Activated T-helper 1 cell treated with anti-CD3 and anti-CD28 coated beads, Interleukin-12 subunit alpha, Interleukin-12 subunit beta, Interleukin-2, Interleukin-4 antibody, amounts not matched to agents 30 ng/mL and 10 ng/mL and 1 ng/mL, durations not matched to agents 14 hours and 24 hours and 36 hours (primary cell): ENCODE results near the gene DNAJC1. TPM values are rescaled to one million over a fixed set of nuclear protein-coding genes. Genes with fewer than 3 reads are reported as not detected.
"Not testable (repeated sequence)": the region's sequence is repeated elsewhere in the genome, so short reads cannot be mapped to it uniquely, and the experiment has no call there.

Experiments
- DNase-seq: peaks from one replicate; pipeline ENCODE4 v3.0.0; 2021; ENCODE audit warnings: low spot score
- H3K27ac Mint-ChIP-seq: one replicate; pipeline ENCODE4 v1.8.0; 2021; ENCODE audit warnings: mild to moderate bottlenecking, mixed read lengths
- H3K27me3 Mint-ChIP-seq: one replicate; pipeline ENCODE4 v1.8.0; 2022; ENCODE audit warnings: mild to moderate bottlenecking, moderate library complexity, mixed read lengths; ENCODE audit not compliant: insufficient read depth
- H3K36me3 Mint-ChIP-seq: one replicate; pipeline ENCODE4 v1.8.0; 2021; ENCODE audit warnings: low read depth, mixed read lengths
- H3K4me1 Mint-ChIP-seq: one replicate; pipeline ENCODE4 v1.8.0; 2021; ENCODE audit warnings: low read depth, mixed read lengths
- H3K4me3 Mint-ChIP-seq: one replicate; pipeline ENCODE4 v1.8.0; 2021; ENCODE audit warnings: mild to moderate bottlenecking, moderate library complexity, mixed read lengths
- H3K9me3 Mint-ChIP-seq: one replicate; pipeline ENCODE4 v1.8.0; 2021; ENCODE audit warnings: mixed read lengths
- intact Hi-C: fragments of 100-400 bp; cut with micrococcal nuclease; formaldehyde crosslinking; loops from one replicate; pipeline ENCODE4 v1.15.1; 2024
- total RNA-seq: library from RNA; stranded (reverse); gene quantifications from 2 replicates; pipeline ENCODE4 v1.2.3, GENCODE V29; 2022

Gene DNAJC1
- total RNA-seq, 1 donor from 2014 or later = 26.2 TPM

DNA sequence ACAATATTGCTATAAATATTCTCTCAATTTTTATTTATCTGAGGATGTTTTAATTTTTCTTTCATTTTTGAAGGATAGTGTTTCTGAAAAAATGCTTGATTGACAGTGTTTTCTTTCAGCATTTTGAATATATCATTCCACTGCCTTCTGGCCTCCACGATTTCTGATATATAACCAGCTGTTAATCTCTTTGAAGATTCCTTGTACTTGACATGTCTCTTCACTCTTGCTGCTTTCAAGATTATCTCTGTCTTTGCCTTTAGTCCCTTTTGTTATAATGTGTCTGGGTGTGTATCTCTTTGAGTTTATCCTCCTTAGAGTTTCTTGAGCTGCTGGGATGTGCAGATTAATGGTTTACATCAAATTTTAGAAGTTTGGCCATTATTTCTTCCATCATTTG lies 22.8 kb upstream of the DNAJC1 start:
- peaks cover 2% of the 10 kb centered on the region for H3K36me3 Mint-ChIP-seq
- DNase-seq = no peak
- H3K4me3 Mint-ChIP-seq = no peak overlapping the region
- peaks cover 18% of the 10 kb centered on the region for H3K4me1 Mint-ChIP-seq
- intact Hi-C loops = no loop called here
- peaks cover 4% of the 10 kb centered on the region for H3K9me3 Mint-ChIP-seq
- no peak overlapping the region for H3K27ac Mint-ChIP-seq
- H3K27me3 Mint-ChIP-seq = peaks cover 1% of the 10 kb centered on the region

DNA sequence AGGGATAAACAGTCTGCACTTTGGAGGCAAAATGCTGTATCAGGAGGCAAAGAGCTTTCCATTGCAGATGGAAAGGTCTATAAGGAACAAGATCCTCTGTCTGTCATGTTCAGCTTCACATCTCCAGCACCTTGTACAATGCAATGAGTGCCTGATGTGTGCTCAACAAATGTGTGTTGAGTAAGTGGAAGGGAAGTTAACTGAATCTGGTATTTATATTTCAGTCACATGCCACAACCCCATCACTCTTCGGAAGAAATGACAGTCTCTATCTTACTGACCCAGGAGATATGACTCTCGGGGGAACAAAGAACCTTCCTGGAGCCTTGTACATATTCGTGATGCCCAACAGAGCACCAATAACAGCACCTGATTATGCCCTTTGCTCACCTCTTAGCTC lies 20.0 kb upstream of the DNAJC1 start:
- Mint-ChIP-seq H3K27me3 (peaks cover 1% of the 10 kb centered on the region), H3K4me1 (peaks cover 18% of the 10 kb centered on the region), H3K9me3 (peaks cover 4% of the 10 kb centered on the region), H3K4me3 (no peak overlapping the region), H3K36me3 (peaks cover 2% of the 10 kb centered on the region), H3K27ac (peak overlapping the region; percentile 77)
- intact Hi-C loops = loop anchor here (1.0 kb wide), 1 partner anchor 20 kb away; the partner anchor contains the start of gene DNAJC1
- no peak for DNase-seq

DNA sequence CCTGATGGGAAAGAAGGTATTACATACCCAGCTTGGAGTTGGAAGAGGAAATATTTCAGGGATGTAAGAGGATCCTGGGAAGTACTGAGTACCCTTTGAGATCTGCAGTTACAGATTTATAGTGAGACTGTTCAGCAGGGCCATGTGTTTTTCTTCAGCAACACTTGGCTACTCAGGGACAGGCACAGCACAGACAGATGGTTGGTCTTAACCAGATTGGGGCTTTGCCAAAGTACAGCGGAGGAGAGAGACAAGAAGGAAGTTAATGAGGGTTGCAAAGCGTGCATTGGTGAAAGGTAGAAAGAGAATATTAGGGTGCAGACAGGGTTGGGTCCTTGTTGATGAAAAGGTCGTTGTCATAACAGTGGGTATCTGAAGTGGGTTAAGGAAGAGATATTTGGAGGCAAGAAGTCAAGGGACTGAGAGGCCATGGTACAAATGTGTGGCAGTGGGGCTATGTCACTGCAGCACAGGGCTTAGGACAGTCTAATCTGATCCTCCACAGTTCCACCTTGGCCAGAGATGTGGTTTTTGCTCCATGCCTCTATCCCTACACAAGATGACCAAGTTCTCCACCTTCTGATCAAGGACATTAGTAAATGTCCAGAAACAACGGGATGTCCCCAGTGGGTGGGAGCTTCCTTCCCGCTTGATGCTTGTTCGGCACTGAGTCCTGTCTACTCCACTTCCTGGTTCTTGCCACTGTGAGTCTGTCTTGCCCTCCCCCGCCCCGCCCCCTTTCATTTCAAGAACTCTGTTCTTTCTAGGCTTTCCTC lies 18.9 kb upstream of the DNAJC1 start:
- Mint-ChIP-seq H3K27me3 (peaks cover 1% of the 10 kb centered on the region), H3K4me1 (peaks cover 18% of the 10 kb centered on the region), H3K27ac (peak overlapping the region; percentile 77), H3K36me3 (peaks cover 2% of the 10 kb centered on the region), H3K4me3 (peak overlapping the region; percentile 59), H3K9me3 (peaks cover 4% of the 10 kb centered on the region)
- intact Hi-C loops = loop anchor here (1.0 kb wide), 1 partner anchor 19 kb away; the partner anchor contains the start of gene DNAJC1
- DNase-seq = peak; percentile 9

DNA sequence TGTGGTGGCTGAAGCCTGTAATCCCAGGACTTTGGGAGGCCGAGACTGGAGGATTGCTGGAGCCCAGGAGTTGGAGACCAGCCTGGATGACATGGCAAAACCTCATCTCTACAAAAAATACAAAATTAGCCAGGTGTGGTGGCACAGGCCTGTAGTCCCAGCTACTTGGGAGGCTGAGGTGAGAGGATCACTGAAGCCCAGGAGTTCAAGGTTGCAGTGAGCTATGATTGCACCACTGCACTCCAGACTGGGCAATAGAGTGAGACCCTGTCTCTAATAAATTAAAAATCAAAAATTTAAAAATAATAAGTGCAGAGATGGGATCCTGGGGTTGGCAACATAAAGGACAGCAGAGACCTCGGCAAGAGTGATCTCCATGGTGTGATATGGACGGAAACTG lies 17.6 kb upstream of the DNAJC1 start:
- H3K36me3 Mint-ChIP-seq, DNase-seq, H3K4me3 Mint-ChIP-seq, H3K9me3 Mint-ChIP-seq, H3K27ac Mint-ChIP-seq, H3K27me3 Mint-ChIP-seq, intact Hi-C loops: not testable (repeated sequence)
- peaks cover 18% of the 10 kb centered on the region for H3K4me1 Mint-ChIP-seq

DNA sequence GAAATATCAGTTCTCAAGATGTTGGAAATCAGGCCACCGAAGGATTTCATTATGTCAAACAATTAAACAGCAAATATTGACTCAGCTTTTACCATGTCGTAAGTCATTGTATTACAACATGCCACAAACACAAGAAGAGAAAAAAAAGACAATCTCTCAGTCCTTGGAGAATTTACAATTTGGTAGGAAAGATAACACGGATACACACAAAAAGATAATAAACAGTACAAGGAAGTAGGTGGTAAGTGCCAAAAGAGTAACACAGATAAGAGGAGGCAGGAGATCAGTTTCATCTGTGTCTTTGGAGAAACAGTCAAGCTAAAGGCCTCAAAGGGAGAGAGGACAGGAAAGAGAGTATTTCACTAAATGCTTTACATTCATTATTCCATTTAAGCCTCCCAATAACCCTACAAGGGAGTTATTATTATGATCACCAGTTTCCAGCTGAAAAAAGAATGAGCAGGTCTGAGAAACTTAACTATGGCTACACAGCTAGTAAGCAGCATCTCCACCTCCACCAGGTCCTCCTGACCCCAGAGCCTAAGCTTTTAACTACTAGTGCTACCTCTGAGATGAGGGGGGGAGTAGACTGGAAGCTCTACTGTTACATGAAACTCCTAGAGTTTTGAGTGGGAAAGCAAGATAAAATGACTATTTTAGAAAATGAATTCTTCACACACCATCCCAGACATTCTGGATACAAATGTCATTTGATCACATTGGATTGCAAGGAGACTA lies 13.9 kb upstream of the DNAJC1 start:
- intact Hi-C loops = no loop called here
- no peak for DNase-seq
- H3K27ac Mint-ChIP-seq = no peak overlapping the region
- peaks cover 7% of the 10 kb centered on the region for H3K4me1 Mint-ChIP-seq
- H3K36me3 Mint-ChIP-seq = no peaks in the 10 kb centered on the region
- H3K4me3 Mint-ChIP-seq = no peak overlapping the region
- no peaks in the 10 kb centered on the region for H3K9me3 Mint-ChIP-seq
- peaks cover 4% of the 10 kb centered on the region for H3K27me3 Mint-ChIP-seq

DNA sequence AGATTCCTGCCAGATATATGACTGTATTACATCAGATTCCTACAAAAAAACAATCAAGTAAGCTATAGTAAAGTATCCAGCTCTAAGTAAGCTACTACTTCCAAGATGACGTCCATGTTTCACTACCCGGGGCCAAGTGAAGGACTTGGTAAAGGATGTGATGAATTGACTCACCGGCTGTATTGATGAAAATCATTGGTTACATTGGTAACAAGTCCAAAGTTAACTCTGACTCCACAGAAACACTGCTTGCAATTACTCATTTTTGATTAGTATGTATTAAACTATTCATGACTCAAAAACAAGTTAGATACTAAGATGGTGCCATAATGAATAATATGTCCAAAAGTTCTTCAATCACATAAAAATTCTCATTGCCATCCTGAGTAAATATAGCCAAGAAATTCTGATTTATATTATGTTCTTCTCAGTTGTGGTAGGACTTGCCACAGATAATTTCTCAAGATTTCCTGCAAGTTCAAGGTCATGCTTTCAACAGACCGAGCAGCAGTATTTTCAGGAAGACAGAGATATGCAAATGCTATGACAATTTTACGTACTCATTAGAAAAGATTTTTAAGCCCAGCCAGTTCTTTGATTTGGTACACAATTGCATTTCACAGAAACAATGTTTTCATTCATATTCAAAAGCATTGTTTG lies 12.6 kb upstream of the DNAJC1 start:
- Mint-ChIP-seq H3K27me3 (peaks cover 8% of the 10 kb centered on the region), H3K9me3 (no peaks in the 10 kb centered on the region), H3K27ac (no peak overlapping the region), H3K4me3 (no peak overlapping the region), H3K36me3 (no peaks in the 10 kb centered on the region), H3K4me1 (no peaks in the 10 kb centered on the region)
- intact Hi-C loops = no loop called here
- DNase-seq = no peak

DNA sequence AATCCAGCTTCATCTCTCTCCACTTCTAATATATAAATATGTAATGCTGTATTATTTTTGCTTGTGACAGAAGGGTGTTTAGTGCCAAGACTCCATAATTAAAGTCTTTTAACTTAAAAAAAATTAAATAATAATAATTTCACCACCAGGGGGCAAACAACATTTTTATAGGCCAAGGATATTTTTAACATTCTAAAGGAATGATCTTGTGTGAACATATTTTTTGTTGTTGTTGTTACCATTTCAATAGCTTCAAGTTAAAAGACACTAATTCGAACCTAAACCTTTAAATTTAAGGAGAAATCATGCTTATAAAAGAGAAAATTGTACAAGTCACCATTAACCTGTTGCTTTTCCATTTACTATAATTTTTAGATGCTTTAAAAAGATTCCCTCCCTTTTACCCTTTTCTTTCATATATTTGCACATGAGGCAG lies 7.5 kb upstream of the DNAJC1 start:
- no peak for DNase-seq
- H3K27ac Mint-ChIP-seq = no peak overlapping the region
- no peak overlapping the region for H3K4me3 Mint-ChIP-seq
- H3K27me3 Mint-ChIP-seq = peaks cover 22% of the 10 kb centered on the region
- intact Hi-C loops = loop anchor here (1.0 kb wide), 2 partner anchors 978 to 1057 kb away; no protein-coding TSS in a partner anchor
- H3K36me3 Mint-ChIP-seq = no peaks in the 10 kb centered on the region
- H3K9me3 Mint-ChIP-seq = peaks cover 5% of the 10 kb centered on the region
- no peaks in the 10 kb centered on the region for H3K4me1 Mint-ChIP-seq

DNA sequence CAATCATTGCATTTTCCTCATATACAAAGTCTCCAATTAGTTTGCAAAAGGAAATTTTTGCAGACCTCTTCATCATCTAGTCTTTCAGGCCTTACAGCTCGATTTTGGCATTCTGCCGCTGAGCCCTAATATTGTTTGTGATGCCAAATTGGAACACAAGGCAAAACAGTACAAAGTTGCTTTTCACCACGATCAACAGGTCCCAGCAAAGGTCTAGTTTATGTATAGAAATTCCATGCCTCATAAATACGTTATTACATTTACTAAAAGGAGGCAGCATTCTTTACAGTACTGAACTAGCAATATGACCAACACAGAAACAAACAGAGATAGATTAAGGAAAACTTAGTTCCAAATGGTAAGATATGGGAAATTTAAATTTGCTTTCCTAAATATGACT lies 7.0 kb upstream of the DNAJC1 start:
- H3K9me3 Mint-ChIP-seq = peaks cover 5% of the 10 kb centered on the region
- no peaks in the 10 kb centered on the region for H3K4me1 Mint-ChIP-seq
- H3K27ac Mint-ChIP-seq = no peak overlapping the region
- H3K36me3 Mint-ChIP-seq = no peaks in the 10 kb centered on the region
- intact Hi-C loops = no loop called here
- H3K27me3 Mint-ChIP-seq = peaks cover 26% of the 10 kb centered on the region
- no peak overlapping the region for H3K4me3 Mint-ChIP-seq
- no peak for DNase-seq

DNA sequence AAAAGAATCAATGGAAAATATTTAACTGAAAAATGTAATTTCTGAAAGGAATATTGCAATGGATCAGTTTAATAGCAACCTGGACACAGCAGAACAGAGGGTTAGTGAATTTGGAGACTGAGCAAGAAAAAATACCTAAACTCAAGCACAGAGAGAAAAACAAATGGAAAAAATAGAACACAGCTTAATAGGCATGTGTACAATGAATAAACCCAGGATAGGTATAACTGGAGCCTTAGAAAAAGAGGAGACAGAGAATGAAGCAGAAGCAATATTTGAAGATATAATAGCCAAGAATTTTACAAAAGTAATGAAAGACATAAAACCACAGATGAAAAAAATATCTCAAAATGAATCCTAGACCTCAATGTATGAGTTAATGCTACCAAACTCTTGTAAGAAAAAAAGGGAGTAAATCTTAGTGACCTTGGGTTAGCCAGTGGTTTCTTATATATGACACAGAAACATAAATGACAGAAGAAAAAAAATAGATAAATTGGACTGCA lies 2.9 kb upstream of the DNAJC1 start:
- H3K9me3 Mint-ChIP-seq = peaks cover 5% of the 10 kb centered on the region
- DNase-seq = no peak
- peaks cover 19% of the 10 kb centered on the region for H3K4me1 Mint-ChIP-seq
- no peak overlapping the region for H3K27ac Mint-ChIP-seq
- H3K36me3 Mint-ChIP-seq = no peaks in the 10 kb centered on the region
- peaks cover 18% of the 10 kb centered on the region for H3K27me3 Mint-ChIP-seq
- intact Hi-C loops = loop anchor here (10.0 kb wide), 1 partner anchor 1438 kb away; no protein-coding TSS in a partner anchor
- no peak overlapping the region for H3K4me3 Mint-ChIP-seq

DNA sequence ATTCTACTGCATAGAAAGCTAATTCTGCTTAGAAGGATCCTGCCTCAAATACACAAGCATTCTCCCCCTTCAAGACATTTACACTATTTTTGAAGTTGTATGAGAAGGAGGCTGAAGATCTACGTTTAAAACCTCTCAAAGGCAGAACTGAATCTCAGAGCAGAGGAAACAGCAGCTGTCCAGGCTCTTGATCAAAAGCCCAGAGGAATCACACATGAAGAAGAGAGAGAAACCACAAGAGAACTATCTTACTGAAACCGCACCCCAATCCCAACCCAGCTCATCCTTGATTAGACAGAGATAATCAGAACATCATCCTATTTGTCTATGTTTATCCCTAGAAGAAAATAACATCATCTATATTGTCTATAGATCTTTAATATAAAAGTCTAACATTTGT lies 2.2 kb upstream of the DNAJC1 start:
- H3K9me3 Mint-ChIP-seq = peaks cover 5% of the 10 kb centered on the region
- H3K36me3 Mint-ChIP-seq = no peaks in the 10 kb centered on the region
- intact Hi-C loops = loop anchor here (2.0 to 10.0 kb wide), 2 partner anchors 217 to 1439 kb away; no protein-coding TSS in a partner anchor
- no peak overlapping the region for H3K4me3 Mint-ChIP-seq
- no peak overlapping the region for H3K27ac Mint-ChIP-seq
- peaks cover 24% of the 10 kb centered on the region for H3K4me1 Mint-ChIP-seq
- peaks cover 18% of the 10 kb centered on the region for H3K27me3 Mint-ChIP-seq
- no peak for DNase-seq

DNA sequence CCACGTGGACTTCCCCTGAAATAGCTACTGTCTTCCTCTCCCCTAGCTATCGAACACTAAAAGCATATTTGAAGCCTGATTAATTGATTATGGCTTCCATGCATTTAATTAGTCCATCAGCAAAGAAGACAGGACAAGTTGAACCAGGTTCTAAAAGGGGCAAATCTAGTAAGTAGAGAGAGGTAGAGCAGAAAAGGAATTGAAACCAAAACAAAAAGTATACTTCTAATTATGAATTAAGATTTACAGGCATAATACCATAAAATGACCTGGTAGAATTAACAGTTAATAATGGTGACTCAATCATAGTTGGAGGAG lies 393 bp upstream of the DNAJC1 start:
- H3K9me3 Mint-ChIP-seq = peaks cover 5% of the 10 kb centered on the region
- H3K4me1 Mint-ChIP-seq = peaks cover 39% of the 10 kb centered on the region
- H3K36me3 Mint-ChIP-seq = peaks cover 11% of the 10 kb centered on the region
- H3K4me3 Mint-ChIP-seq = peak overlapping the region; percentile 70
- peak overlapping the region; percentile 60 for H3K27ac Mint-ChIP-seq
- DNase-seq = no peak
- intact Hi-C loops = loop anchor here (1.0 to 10.0 kb wide), 21 partner anchors 11 to 1441 kb away; partner anchors contain the start of genes COMMD3, MLLT10, MSRB2 and PIP4K2A
- peaks cover 14% of the 10 kb centered on the region for H3K27me3 Mint-ChIP-seq

DNA sequence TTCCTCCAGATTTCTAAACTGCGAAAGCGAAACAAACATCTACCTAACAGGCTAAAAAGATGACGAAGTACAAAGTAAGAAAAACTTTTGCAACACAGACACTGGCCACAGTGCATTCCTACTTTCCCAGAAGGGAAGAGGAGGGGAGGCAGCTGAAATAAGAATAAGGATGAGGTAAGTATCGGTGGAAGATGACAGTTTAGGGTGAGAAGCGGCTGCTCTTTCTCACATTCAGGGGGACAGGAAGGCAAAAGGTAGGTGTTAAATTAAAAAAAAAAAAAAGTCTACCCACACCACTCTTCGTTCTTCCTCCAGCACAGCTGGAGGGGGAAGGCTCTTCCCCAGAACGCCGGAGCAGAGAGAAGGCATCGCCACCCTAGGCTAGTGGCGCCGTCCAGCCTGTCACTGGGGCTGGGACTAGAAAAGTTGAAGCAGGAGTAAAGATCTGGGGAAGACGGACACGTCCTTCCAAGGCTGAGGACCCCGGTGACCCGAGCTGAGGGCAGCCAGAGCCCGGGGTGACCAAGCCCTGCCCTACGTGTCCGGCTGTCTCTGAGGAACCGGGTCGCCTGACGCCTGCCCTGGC lies 846 bp downstream of the DNAJC1 start:
- intact Hi-C loops = loop anchor here (1.0 to 10.0 kb wide), 20 partner anchors 9 to 1442 kb away; partner anchors contain the start of genes COMMD3, MLLT10, MSRB2 and PIP4K2A
- Mint-ChIP-seq H3K9me3 (peaks cover 5% of the 10 kb centered on the region), H3K27ac (peak overlapping the region; percentile 96), H3K27me3 (peaks cover 11% of the 10 kb centered on the region), H3K4me1 (peaks cover 41% of the 10 kb centered on the region), H3K4me3 (peak overlapping the region; percentile 98), H3K36me3 (peaks cover 11% of the 10 kb centered on the region)
- peak; percentile 11 for DNase-seq
